KMS-11 (cell line): ENCODE measurements around the gene LRFN2.

Experiments
- H2AFZ ChIP-seq: fragments of 200-600 bp; sonication (generic); 2 replicates; pipeline ENCODE4 v1.6.1; 2016; ENCODE audit warnings: antibody characterized with exemption, mixed run types, low read depth
- H3K27ac ChIP-seq: fragments of 200-600 bp; sonication (generic); 2 replicates; pipeline ENCODE4 v1.6.1; 2016; ENCODE audit warnings: mild to moderate bottlenecking, mixed run types
- H3K27me3 ChIP-seq: fragments of 200-600 bp; sonication (generic); 2 replicates; pipeline ENCODE4 v1.6.1; 2017; ENCODE audit warnings: mild to moderate bottlenecking, low read depth, mixed run types, moderate library complexity; ENCODE audit not compliant: insufficient read depth
- H3K36me3 ChIP-seq: fragments of 200-600 bp; sonication (generic); 2 replicates; pipeline ENCODE4 v1.6.1; 2017; ENCODE audit warnings: mild to moderate bottlenecking, mixed run types; ENCODE audit not compliant: insufficient read depth
- H3K4me1 ChIP-seq: fragments of 200-600 bp; sonication (generic); 2 replicates; pipeline ENCODE4 v1.6.1; 2016; ENCODE audit warnings: mild to moderate bottlenecking, low read depth, mixed run types; ENCODE audit not compliant: poor library complexity, severe bottlenecking
- H3K4me2 ChIP-seq: fragments of 200-600 bp; sonication (generic); 2 replicates; pipeline ENCODE4 v1.7.0; 2016; ENCODE audit warnings: mild to moderate bottlenecking, mixed run types
- H3K4me3 ChIP-seq: fragments of 200-600 bp; sonication (generic); IDR thresholded peaks from 2 replicates; pipeline ENCODE4 v1.6.1; 2017; ENCODE audit warnings: low read depth, low read length, mixed read lengths; ENCODE audit not compliant: insufficient read depth
- H3K79me2 ChIP-seq: fragments of 200-600 bp; sonication (generic); 2 replicates; pipeline ENCODE4 v1.6.1; 2016; ENCODE audit warnings: low read depth, mixed run types; ENCODE audit not compliant: insufficient read depth
- H3K9ac ChIP-seq: fragments of 200-600 bp; sonication (generic); 2 replicates; pipeline ENCODE4 v1.6.1; 2016; ENCODE audit warnings: mild to moderate bottlenecking, mixed run types
- H4K20me1 ChIP-seq: fragments of 200-600 bp; sonication (generic); 2 replicates; pipeline ENCODE4 v1.6.1; 2016; ENCODE audit warnings: mild to moderate bottlenecking, mixed run types; ENCODE audit not compliant: insufficient read depth
- CTCF ChIP-seq: fragments of 200-600 bp; sonication (generic); conservative IDR thresholded peaks from 2 replicates; pipeline ENCODE4 v1.6.1; 2017; ENCODE audit warnings: low read depth, mild to moderate bottlenecking, antibody characterized with exemption, low read length, moderate library complexity, mixed read lengths

LRFN2 gene

GRCh38 chr6:40391086-40391485, 196.1 kb downstream of the LRFN2 start:
- no peak overlapping the region for H3K4me2 ChIP-seq
- no peaks in the 10 kb centered on the region for H3K79me2 ChIP-seq
- TF ChIP-seq CTCF, result no peak

GRCh38 chr6:40390144-40390800, 196.9 kb downstream of the LRFN2 start:
- H3K27ac ChIP-seq, result no peak overlapping the region
- H3K4me2 ChIP-seq, result no peak overlapping the region
- H3K4me3 ChIP-seq, result no peak overlapping the region
- H3K9ac ChIP-seq, result no peak overlapping the region
- no peak overlapping the region for H2AFZ ChIP-seq
- H3K79me2 ChIP-seq, result no peaks in the 10 kb centered on the region
- no peaks in the 10 kb centered on the region for H3K4me1 ChIP-seq
- TF ChIP-seq CTCF, result no peak
- H3K27me3 ChIP-seq, result no peaks in the 10 kb centered on the region
- no peaks in the 10 kb centered on the region for H4K20me1 ChIP-seq
- H3K36me3 ChIP-seq, result no peaks in the 10 kb centered on the region

More at GRCh38 chr6:40391086-40391485, 196.1 kb downstream of the LRFN2 start:
- Histone ChIP-seq H3K4me1 (no peaks in the 10 kb centered on the region), H3K4me3 (no peak overlapping the region), H4K20me1 (no peaks in the 10 kb centered on the region), H2AFZ (no peak overlapping the region), H3K9ac (no peak overlapping the region), H3K27ac (no peak overlapping the region), H3K36me3 (no peaks in the 10 kb centered on the region), H3K27me3 (no peaks in the 10 kb centered on the region)

DNA sequence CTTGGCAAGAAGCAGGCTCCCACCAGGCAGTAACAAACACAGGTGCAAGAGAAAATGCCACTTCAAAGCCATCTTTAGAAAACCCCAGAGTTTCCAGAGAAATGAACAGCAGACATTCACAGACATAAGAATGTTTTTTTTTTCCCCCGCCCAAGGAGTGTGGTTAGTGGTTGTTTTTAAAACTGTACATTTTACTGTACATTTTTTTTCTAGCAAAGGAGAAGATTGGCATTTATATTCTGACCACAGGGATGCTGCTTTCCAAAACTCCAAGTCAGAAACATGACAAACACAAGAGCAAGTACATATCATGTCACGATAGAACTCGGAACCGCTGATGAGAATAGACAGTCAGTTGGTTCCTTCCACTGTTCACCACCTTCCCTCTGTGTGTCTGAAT, 197.9 kb downstream of the LRFN2 start:
- no peak for TF ChIP-seq CTCF
- Histone ChIP-seq H3K79me2 (no peaks in the 10 kb centered on the region), H3K27ac (no peak overlapping the region), H3K9ac (no peak overlapping the region), H2AFZ (no peak overlapping the region), H3K4me1 (no peaks in the 10 kb centered on the region), H3K4me2 (no peak overlapping the region), H4K20me1 (no peaks in the 10 kb centered on the region), H3K4me3 (no peak overlapping the region), H3K36me3 (no peaks in the 10 kb centered on the region), H3K27me3 (no peaks in the 10 kb centered on the region)

DNA sequence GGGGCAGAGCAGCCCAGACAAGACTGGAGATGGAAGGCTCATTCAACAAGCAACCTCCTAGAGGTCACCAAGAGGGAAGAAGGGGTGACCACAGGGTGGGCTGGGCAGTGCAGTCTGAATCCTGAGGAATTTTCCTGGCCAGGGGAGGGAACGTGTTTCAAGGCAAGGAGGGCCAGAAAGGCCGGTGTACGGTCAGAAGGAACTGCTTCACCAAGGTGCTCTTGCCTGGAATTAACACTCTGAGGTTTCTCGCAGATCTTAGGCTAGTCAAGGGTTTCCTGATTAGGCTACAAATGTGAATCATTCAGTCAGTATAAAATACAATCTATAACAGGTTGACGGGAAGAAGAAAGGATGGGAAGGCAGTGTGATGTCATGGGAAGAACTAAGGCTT, 199.3 kb downstream of the LRFN2 start:
- no peak overlapping the region for H3K4me2 ChIP-seq
- H2AFZ ChIP-seq, result no peak overlapping the region
- H3K27me3 ChIP-seq, result no peaks in the 10 kb centered on the region
- no peak overlapping the region for H3K9ac ChIP-seq
- no peak for TF ChIP-seq CTCF
- H3K36me3 ChIP-seq, result no peaks in the 10 kb centered on the region
- H3K4me1 ChIP-seq, result no peaks in the 10 kb centered on the region
- H3K27ac ChIP-seq, result no peak overlapping the region
- no peaks in the 10 kb centered on the region for H3K79me2 ChIP-seq
- no peaks in the 10 kb centered on the region for H4K20me1 ChIP-seq
- H3K4me3 ChIP-seq, result no peak overlapping the region
